ENCODE data around the gene BMP6. TPM values are rescaled to one million over a fixed set of nuclear protein-coding genes. Genes with fewer than 3 reads are reported as not detected.
"Not testable (repeated sequence)": the region's sequence is repeated elsewhere in the genome, so short reads cannot be mapped to it uniquely, and the experiment has no call there.

Gene BMP6
- total and polyA plus RNA-seq, 4 experiments from 2014 or later, result 0.06 TPM; not detected in 3

DNA sequence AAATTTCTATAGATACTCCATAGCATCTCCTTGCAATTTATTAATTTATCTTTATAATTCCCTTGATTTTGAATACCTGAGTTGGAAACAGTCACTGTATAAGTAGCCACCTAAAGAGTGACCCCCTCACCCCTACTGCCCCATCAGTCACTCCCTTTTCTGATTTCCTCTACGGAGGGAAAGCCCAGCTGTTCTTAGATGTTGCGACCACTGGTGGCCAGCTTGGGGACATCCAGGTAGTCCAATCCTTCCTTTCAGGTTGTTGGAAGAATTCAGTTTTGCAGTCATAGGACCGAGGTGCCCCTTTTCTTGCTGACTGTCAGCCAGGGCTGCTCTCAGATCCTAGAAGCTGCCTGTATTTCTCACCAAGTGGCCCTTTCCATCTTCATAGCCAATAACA is 87.8 kb downstream of the BMP6 start:
- H3K4me1 ChIP-seq (ENCODE audit: insufficient read depth, low read length), result no peaks in the 10 kb centered on the region
- intact Hi-C loops (cut with micrococcal nuclease), result no loop called here
- no peak overlapping the region for H3K27ac ChIP-seq (ENCODE audit: low read depth, low read length)
- ChIA-PET POLR2A (ENCODE audit: partially characterized antibody) (no interaction called here), CTCF (ENCODE audit: partially characterized antibody) (interaction anchor here (1.3 kb wide), 1 partner anchor 54 kb away, joined by 3 read pairs; no protein-coding TSS in a partner anchor)
- Mint-ChIP-seq H3K4me3 (no peak overlapping the region), H3K27me3 (peaks cover 3 to 7% of the 10 kb centered on the region in 2 donors), H3K9me3 (no peaks in the 10 kb centered on the region), H3K4me1 (no peaks in the 10 kb centered on the region), H3K27ac (no peak overlapping the region), H3K36me3 (no peaks in the 10 kb centered on the region)
- H3K36me3 ChIP-seq (ENCODE audit: insufficient read depth, low read length), result no peaks in the 10 kb centered on the region
- no peaks in the 10 kb centered on the region for H3K9me3 ChIP-seq (ENCODE audit: control insufficient read depth in 1 of 2, low read length in 2 of 2)
- DNase-seq, result no peak
- H3K4me3 ChIP-seq (ENCODE audit: low read length in 2 of 2), result no peak overlapping the region
- H3K27me3 ChIP-seq (ENCODE audit: insufficient read depth, low read length), result no peaks in the 10 kb centered on the region

GRCh38 chr6:7815716-7816115 is 89.8 kb downstream of the BMP6 start:
- H3K4me3 Mint-ChIP-seq, result no peak overlapping the region
- Histone ChIP-seq H3K36me3 (ENCODE audit: insufficient read depth, low read length) (no peaks in the 10 kb centered on the region), H3K4me1 (ENCODE audit: insufficient read depth, low read length) (no peaks in the 10 kb centered on the region), H3K4me3 (ENCODE audit: low read length in 2 of 2) (no peak overlapping the region), H3K27ac (ENCODE audit: low read depth, low read length) (no peak overlapping the region), H3K9me3 (ENCODE audit: control insufficient read depth in 1 of 2, low read length in 2 of 2) (no peaks in the 10 kb centered on the region), H3K27me3 (ENCODE audit: insufficient read depth, low read length) (no peaks in the 10 kb centered on the region)
- DNase-seq, result no peak
- H3K27ac Mint-ChIP-seq, result no peak overlapping the region
- H3K27me3 Mint-ChIP-seq, result peaks cover 0 to 3% of the 10 kb centered on the region in 2 donors
- ChIA-PET POLR2A (ENCODE audit: partially characterized antibody) (no interaction called here), CTCF (ENCODE audit: partially characterized antibody) (no interaction called here)
- H3K9me3 Mint-ChIP-seq, result no peaks in the 10 kb centered on the region
- no peaks in the 10 kb centered on the region for H3K36me3 Mint-ChIP-seq
- H3K4me1 Mint-ChIP-seq, result no peaks in the 10 kb centered on the region
- intact Hi-C loops (cut with micrococcal nuclease), result no loop called here

DNA sequence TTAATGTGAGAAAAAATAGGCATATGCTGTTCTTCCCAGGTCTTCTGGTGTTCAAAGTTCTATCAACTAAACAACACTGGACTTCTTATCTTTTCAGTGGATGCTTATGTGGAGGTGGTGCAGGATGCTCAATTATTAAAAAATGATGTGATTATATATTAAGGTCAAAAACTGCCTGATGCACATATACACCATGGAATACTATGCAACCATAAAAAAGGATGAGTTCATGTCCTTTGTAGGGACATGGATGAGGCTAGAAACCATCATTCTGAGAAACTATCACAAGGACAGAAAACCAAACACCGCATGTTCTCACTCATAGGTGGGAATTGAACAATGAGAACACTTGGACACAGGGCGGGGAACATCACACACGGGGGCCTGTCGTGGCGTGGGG is 91.3 kb downstream of the BMP6 start:
- not testable (repeated sequence) for H3K9me3 ChIP-seq (ENCODE audit: control insufficient read depth in 1 of 2, low read length in 2 of 2)

GRCh38 chr6:7818257-7819214 is 92.6 kb downstream of the BMP6 start:
- Histone ChIP-seq H3K9me3 (ENCODE audit: control insufficient read depth in 1 of 2, low read length in 2 of 2) (no peaks in the 10 kb centered on the region), H3K4me3 (ENCODE audit: low read length in 2 of 2) (no peak overlapping the region), H3K36me3 (ENCODE audit: insufficient read depth, low read length) (no peaks in the 10 kb centered on the region), H3K27ac (ENCODE audit: low read depth, low read length) (no peak overlapping the region), H3K27me3 (ENCODE audit: insufficient read depth, low read length) (no peaks in the 10 kb centered on the region), H3K4me1 (ENCODE audit: insufficient read depth, low read length) (no peaks in the 10 kb centered on the region)
- Mint-ChIP-seq H3K4me1 (no peaks in the 10 kb centered on the region), H3K4me3 (no peak overlapping the region), H3K9me3 (peaks cover 0 to 2% (median 0%) of the 10 kb centered on the region in 8 donors), H3K27ac (no peak overlapping the region), H3K27me3 (peaks cover 6 to 7% of the 10 kb centered on the region in 2 donors), H3K36me3 (no peaks in the 10 kb centered on the region)
- intact Hi-C loops (cut with micrococcal nuclease), result no loop called here
- DNase-seq, result no peak
- ChIA-PET CTCF (ENCODE audit: partially characterized antibody) (no interaction called here), POLR2A (ENCODE audit: partially characterized antibody) (no interaction called here)

More for the DNA sequence above, 91.3 kb downstream of the BMP6 start:
- H3K4me3 ChIP-seq (ENCODE audit: low read length in 2 of 2); intact Hi-C loops (cut with micrococcal nuclease); H3K27ac ChIP-seq (ENCODE audit: low read depth, low read length); H3K4me1 Mint-ChIP-seq; POLR2A ChIA-PET (ENCODE audit: partially characterized antibody); H3K9me3 Mint-ChIP-seq; H3K36me3 ChIP-seq (ENCODE audit: insufficient read depth, low read length); H3K4me1 ChIP-seq (ENCODE audit: insufficient read depth, low read length); H3K36me3 Mint-ChIP-seq; H3K4me3 Mint-ChIP-seq; H3K27me3 Mint-ChIP-seq; DNase-seq; H3K27me3 ChIP-seq (ENCODE audit: insufficient read depth, low read length); CTCF ChIA-PET (ENCODE audit: partially characterized antibody); H3K27ac Mint-ChIP-seq: not testable (repeated sequence)

- intact Hi-C loops (cut with micrococcal nuclease), result no loop called here
Observed at GRCh38 chr6:7819431-7820015, 93.6 kb downstream of the BMP6 start.

DNA sequence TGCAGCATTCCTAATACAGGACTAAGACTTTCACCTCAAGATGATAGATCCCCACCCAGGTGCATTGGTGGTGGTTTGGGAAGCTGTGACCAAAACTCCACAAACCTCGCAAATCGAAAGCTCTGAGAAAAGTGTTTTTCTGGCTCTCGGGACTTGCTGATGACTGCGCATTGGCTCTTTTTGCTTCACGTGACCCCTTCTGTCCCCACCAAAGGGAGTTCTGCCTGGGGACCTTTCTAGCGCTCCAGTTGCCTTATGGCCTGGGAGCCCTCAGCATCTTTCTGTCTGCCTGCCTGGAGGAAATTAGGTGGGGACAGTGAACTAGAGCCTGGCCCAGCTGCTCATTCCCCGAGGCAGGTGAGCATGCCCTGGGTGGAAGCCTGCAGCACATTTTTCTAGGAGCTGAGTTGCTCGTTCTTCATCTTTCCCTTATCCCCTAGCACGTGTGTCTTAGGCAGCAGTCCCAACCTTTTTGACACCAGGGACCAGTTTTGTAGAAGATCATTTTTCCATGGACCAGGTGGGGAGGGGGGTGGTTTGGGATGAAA is 94.5 kb downstream of the BMP6 start:
- Mint-ChIP-seq H3K36me3 (no peaks in the 10 kb centered on the region), H3K9me3 (peaks cover 0 to 2% (median 0%) of the 10 kb centered on the region in 8 donors), H3K4me1 (no peaks in the 10 kb centered on the region), H3K27ac (no peak overlapping the region), H3K4me3 (no peak overlapping the region), H3K27me3 (peaks cover 7 to 15% of the 10 kb centered on the region in 2 donors)
- Histone ChIP-seq H3K4me3 (ENCODE audit: low read length in 2 of 2) (no peak overlapping the region), H3K9me3 (ENCODE audit: control insufficient read depth in 1 of 2, low read length in 2 of 2) (no peaks in the 10 kb centered on the region), H3K4me1 (ENCODE audit: insufficient read depth, low read length) (no peaks in the 10 kb centered on the region), H3K27ac (ENCODE audit: low read depth, low read length) (no peak overlapping the region), H3K27me3 (ENCODE audit: insufficient read depth, low read length) (no peaks in the 10 kb centered on the region), H3K36me3 (ENCODE audit: insufficient read depth, low read length) (no peaks in the 10 kb centered on the region)
- intact Hi-C loops (cut with micrococcal nuclease), result no loop called here
- ChIA-PET POLR2A (ENCODE audit: partially characterized antibody) (no interaction called here), CTCF (ENCODE audit: partially characterized antibody) (no interaction called here)
- DNase-seq, result no peak

More at GRCh38 chr6:7819431-7820015, 93.6 kb downstream of the BMP6 start:
- Mint-ChIP-seq H3K36me3 (no peaks in the 10 kb centered on the region), H3K27ac (no peak overlapping the region), H3K9me3 (peaks cover 0 to 2% (median 0%) of the 10 kb centered on the region in 8 donors), H3K27me3 (peaks cover 7 to 13% of the 10 kb centered on the region in 2 donors), H3K4me1 (no peaks in the 10 kb centered on the region), H3K4me3 (no peak overlapping the region)
- H3K4me1 ChIP-seq (ENCODE audit: insufficient read depth, low read length), result no peaks in the 10 kb centered on the region
- H3K27me3 ChIP-seq (ENCODE audit: insufficient read depth, low read length), result no peaks in the 10 kb centered on the region
- H3K9me3 ChIP-seq (ENCODE audit: control insufficient read depth in 1 of 2, low read length in 2 of 2), result no peaks in the 10 kb centered on the region
- H3K4me3 ChIP-seq (ENCODE audit: low read length in 2 of 2), result no peak overlapping the region
- H3K36me3 ChIP-seq (ENCODE audit: insufficient read depth, low read length), result no peaks in the 10 kb centered on the region
- CTCF ChIA-PET (ENCODE audit: partially characterized antibody), result no interaction called here
- DNase-seq, result no peak
- POLR2A ChIA-PET (ENCODE audit: partially characterized antibody), result interaction anchor here (0.6 kb wide), 1 partner anchor 554 kb away, joined by 3 read pairs; no protein-coding TSS in a partner anchor
- H3K27ac ChIP-seq (ENCODE audit: low read depth, low read length), result no peak overlapping the region

DNA sequence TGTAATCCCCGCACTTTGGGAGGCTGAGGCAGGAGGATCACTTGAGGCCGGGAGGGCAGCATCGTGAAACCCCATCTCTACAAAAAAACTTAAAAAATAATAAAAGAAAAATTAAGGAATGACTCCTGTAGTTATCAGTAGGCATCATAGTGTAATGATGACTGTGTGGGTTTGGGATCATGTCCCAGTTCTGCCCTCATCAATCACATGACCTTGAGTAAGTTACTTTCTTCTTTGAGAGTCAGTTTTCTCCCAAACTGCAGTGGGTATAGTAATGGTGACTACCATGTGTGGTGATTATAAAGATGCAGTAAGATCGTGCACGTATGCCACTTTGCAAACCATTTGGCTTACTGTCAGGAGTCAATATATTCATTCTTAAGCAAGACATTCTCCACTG is 95.5 kb downstream of the BMP6 start:
- H3K4me3 ChIP-seq (ENCODE audit: low read length in 2 of 2), result no peak overlapping the region
- no peaks in the 10 kb centered on the region for H3K9me3 ChIP-seq (ENCODE audit: control insufficient read depth in 1 of 2, low read length in 2 of 2)
- peaks cover 7 to 17% of the 10 kb centered on the region in 2 donors for H3K27me3 Mint-ChIP-seq
- H3K9me3 Mint-ChIP-seq, result peaks cover 0 to 2% (median 0%) of the 10 kb centered on the region in 8 donors
- CTCF ChIA-PET (ENCODE audit: partially characterized antibody), result no interaction called here
- no peaks in the 10 kb centered on the region for H3K36me3 Mint-ChIP-seq
- no peak for DNase-seq
- no peaks in the 10 kb centered on the region for H3K4me1 Mint-ChIP-seq
- H3K4me3 Mint-ChIP-seq, result no peak overlapping the region
- no peaks in the 10 kb centered on the region for H3K36me3 ChIP-seq (ENCODE audit: insufficient read depth, low read length)
- no peaks in the 10 kb centered on the region for H3K27me3 ChIP-seq (ENCODE audit: insufficient read depth, low read length)
- H3K4me1 ChIP-seq (ENCODE audit: insufficient read depth, low read length), result no peaks in the 10 kb centered on the region
- POLR2A ChIA-PET (ENCODE audit: partially characterized antibody), result no interaction called here
- intact Hi-C loops (cut with micrococcal nuclease), result no loop called here
- no peak overlapping the region for H3K27ac Mint-ChIP-seq
- no peak overlapping the region for H3K27ac ChIP-seq (ENCODE audit: low read depth, low read length)
